ENCODE measurements around the gene CAMK1D.

The CAMK1D gene

GRCh38 chr10:12874501-12874900 is 525.2 kb downstream of the CAMK1D start:
- H3K56ac ChIP-seq (ENCODE audit: low read length): no peak overlapping the region
- H3K4me1 ChIP-seq (ENCODE audit: control insufficient read depth, low read depth, low read length): no peaks in the 10 kb centered on the region
- H3K9ac ChIP-seq (ENCODE audit: low read length): no peak overlapping the region
- no peaks in the 10 kb centered on the region for H3K27me3 ChIP-seq (ENCODE audit: insufficient read depth, low read length, poor library complexity)
- no peak overlapping the region for H4K8ac ChIP-seq (ENCODE audit: low read depth, low read length)
- H3K4me2 ChIP-seq (ENCODE audit: low read length): no peak overlapping the region
- H3K79me1 ChIP-seq (ENCODE audit: low read length): no peaks in the 10 kb centered on the region
- H2BK15ac ChIP-seq (replicated peaks; ENCODE audit: low read depth): no peak overlapping the region
- H4K5ac ChIP-seq (ENCODE audit: low read length): no peak overlapping the region
- H2AK5ac ChIP-seq (ENCODE audit: low read length): no peak overlapping the region
- no peak overlapping the region for H3K18ac ChIP-seq (ENCODE audit: low read length)
- H3K27ac ChIP-seq (ENCODE audit: low read depth, low read length): no peak overlapping the region
- no peak overlapping the region for H3K23ac ChIP-seq (ENCODE audit: low read length)
- no peak overlapping the region for H3K4me3 ChIP-seq (ENCODE audit: low read length)
- no peak overlapping the region for H3K4ac ChIP-seq (ENCODE audit: low read depth, low read length)
- no peaks in the 10 kb centered on the region for H3K79me2 ChIP-seq (ENCODE audit: control insufficient read depth, insufficient read depth, low read length)
- H2BK120ac ChIP-seq (ENCODE audit: low read depth, low read length): no peak overlapping the region
- H2BK5ac ChIP-seq (ENCODE audit: low read length): no peak overlapping the region
- H3K36me3 ChIP-seq (ENCODE audit: control insufficient read depth, insufficient read depth, low read length): no peaks in the 10 kb centered on the region
- no CpG with 5 or more reads among the region's 6 CpGs for WGBS (ENCODE audit: extremely low coverage, insufficient coverage, low lambda C conversion rate)
- DNase-seq: no peak

GRCh38 chr10:12875100-12875499 is 525.8 kb downstream of the CAMK1D start:
- Histone ChIP-seq H3K9ac (ENCODE audit: low read length) (no peak overlapping the region), H3K36me3 (ENCODE audit: control insufficient read depth, insufficient read depth, low read length) (no peaks in the 10 kb centered on the region), H4K5ac (ENCODE audit: low read length) (no peak overlapping the region), H3K4me1 (ENCODE audit: control insufficient read depth, low read depth, low read length) (no peaks in the 10 kb centered on the region), H4K8ac (ENCODE audit: low read depth, low read length) (no peak overlapping the region), H3K56ac (ENCODE audit: low read length) (no peak overlapping the region), H3K79me1 (ENCODE audit: low read length) (no peaks in the 10 kb centered on the region), H3K27ac (ENCODE audit: low read depth, low read length) (no peak overlapping the region), H3K4ac (ENCODE audit: low read depth, low read length) (no peak overlapping the region), H3K4me3 (ENCODE audit: low read length) (no peak overlapping the region), H2BK5ac (ENCODE audit: low read length) (no peak overlapping the region), H3K18ac (ENCODE audit: low read length) (no peak overlapping the region), H2AK5ac (ENCODE audit: low read length) (no peak overlapping the region), H3K79me2 (ENCODE audit: control insufficient read depth, insufficient read depth, low read length) (no peaks in the 10 kb centered on the region), H3K4me2 (ENCODE audit: low read length) (no peak overlapping the region), H2BK120ac (ENCODE audit: low read depth, low read length) (no peak overlapping the region), H3K27me3 (ENCODE audit: insufficient read depth, low read length, poor library complexity) (no peaks in the 10 kb centered on the region), H2BK15ac (replicated peaks; ENCODE audit: low read depth) (no peak overlapping the region), H3K23ac (ENCODE audit: low read length) (no peak overlapping the region)
- no peak for DNase-seq
- WGBS (ENCODE audit: extremely low coverage, insufficient coverage, low lambda C conversion rate): no CpG with 5 or more reads among the region's 5 CpGs

- Histone ChIP-seq H4K8ac (ENCODE audit: low read depth, low read length) (no peak overlapping the region), H2AK5ac (ENCODE audit: low read length) (no peak overlapping the region), H3K23ac (ENCODE audit: low read length) (no peak overlapping the region), H3K79me1 (ENCODE audit: low read length) (no peaks in the 10 kb centered on the region), H3K9ac (ENCODE audit: low read length) (no peak overlapping the region), H3K4me1 (ENCODE audit: control insufficient read depth, low read depth, low read length) (no peaks in the 10 kb centered on the region), H3K4me3 (ENCODE audit: low read length) (no peak overlapping the region), H3K36me3 (ENCODE audit: control insufficient read depth, insufficient read depth, low read length) (no peaks in the 10 kb centered on the region), H2BK5ac (ENCODE audit: low read length) (no peak overlapping the region), H3K79me2 (ENCODE audit: control insufficient read depth, insufficient read depth, low read length) (no peaks in the 10 kb centered on the region), H3K4me2 (ENCODE audit: low read length) (no peak overlapping the region), H3K18ac (ENCODE audit: low read length) (no peak overlapping the region), H4K5ac (ENCODE audit: low read length) (no peak overlapping the region), H3K4ac (ENCODE audit: low read depth, low read length) (no peak overlapping the region), H3K56ac (ENCODE audit: low read length) (no peak overlapping the region), H3K27me3 (ENCODE audit: insufficient read depth, low read length, poor library complexity) (no peaks in the 10 kb centered on the region), H2BK15ac (replicated peaks; ENCODE audit: low read depth) (no peak overlapping the region), H2BK120ac (ENCODE audit: low read depth, low read length) (no peak overlapping the region), H3K27ac (ENCODE audit: low read depth, low read length) (no peak overlapping the region)
- no peak for DNase-seq
- WGBS (ENCODE audit: extremely low coverage, insufficient coverage, low lambda C conversion rate): no CpG with 5 or more reads among the region's 5 CpGs
Observed at GRCh38 chr10:12876266-12876665, 526.9 kb downstream of the CAMK1D start.

GRCh38 chr10:12877150-12877549 is 527.8 kb downstream of the CAMK1D start:
- no peak overlapping the region for H3K23ac ChIP-seq (ENCODE audit: low read length)
- no CpG with 5 or more reads among the region's 3 CpGs for WGBS (ENCODE audit: extremely low coverage, insufficient coverage, low lambda C conversion rate)
- no peak overlapping the region for H3K27ac ChIP-seq (ENCODE audit: low read depth, low read length)
- H3K4me1 ChIP-seq (ENCODE audit: control insufficient read depth, low read depth, low read length): no peaks in the 10 kb centered on the region
- no peak for DNase-seq
- H3K4me3 ChIP-seq (ENCODE audit: low read length): no peak overlapping the region
- no peak overlapping the region for H2BK15ac ChIP-seq (replicated peaks; ENCODE audit: low read depth)
- H3K27me3 ChIP-seq (ENCODE audit: insufficient read depth, low read length, poor library complexity): no peaks in the 10 kb centered on the region
- no peak overlapping the region for H2AK5ac ChIP-seq (ENCODE audit: low read length)
- no peak overlapping the region for H3K4me2 ChIP-seq (ENCODE audit: low read length)
- H2BK5ac ChIP-seq (ENCODE audit: low read length): no peak overlapping the region
- H3K79me1 ChIP-seq (ENCODE audit: low read length): no peaks in the 10 kb centered on the region
- no peak overlapping the region for H4K5ac ChIP-seq (ENCODE audit: low read length)
- no peak overlapping the region for H3K56ac ChIP-seq (ENCODE audit: low read length)
- H4K8ac ChIP-seq (ENCODE audit: low read depth, low read length): no peak overlapping the region
- no peak overlapping the region for H3K18ac ChIP-seq (ENCODE audit: low read length)
- H3K36me3 ChIP-seq (ENCODE audit: control insufficient read depth, insufficient read depth, low read length): no peaks in the 10 kb centered on the region
- no peak overlapping the region for H3K9ac ChIP-seq (ENCODE audit: low read length)
- H3K79me2 ChIP-seq (ENCODE audit: control insufficient read depth, insufficient read depth, low read length): no peaks in the 10 kb centered on the region
- no peak overlapping the region for H3K4ac ChIP-seq (ENCODE audit: low read depth, low read length)
- no peak overlapping the region for H2BK120ac ChIP-seq (ENCODE audit: low read depth, low read length)

GRCh38 chr10:12880423-12880822 is 531.1 kb downstream of the CAMK1D start:
- Histone ChIP-seq H3K23ac (ENCODE audit: low read length) (no peak overlapping the region), H2BK120ac (ENCODE audit: low read depth, low read length) (no peak overlapping the region), H3K27me3 (ENCODE audit: insufficient read depth, low read length, poor library complexity) (no peaks in the 10 kb centered on the region), H3K56ac (ENCODE audit: low read length) (no peak overlapping the region), H3K4me1 (ENCODE audit: control insufficient read depth, low read depth, low read length) (no peaks in the 10 kb centered on the region), H2BK5ac (ENCODE audit: low read length) (no peak overlapping the region), H2BK15ac (replicated peaks; ENCODE audit: low read depth) (no peak overlapping the region), H3K4ac (ENCODE audit: low read depth, low read length) (no peak overlapping the region), H3K9ac (ENCODE audit: low read length) (no peak overlapping the region), H3K27ac (ENCODE audit: low read depth, low read length) (no peak overlapping the region), H3K79me2 (ENCODE audit: control insufficient read depth, insufficient read depth, low read length) (no peaks in the 10 kb centered on the region), H3K4me2 (ENCODE audit: low read length) (no peak overlapping the region), H2AK5ac (ENCODE audit: low read length) (no peak overlapping the region), H3K36me3 (ENCODE audit: control insufficient read depth, insufficient read depth, low read length) (no peaks in the 10 kb centered on the region), H3K4me3 (ENCODE audit: low read length) (no peak overlapping the region), H3K79me1 (ENCODE audit: low read length) (no peaks in the 10 kb centered on the region), H4K8ac (ENCODE audit: low read depth, low read length) (no peak overlapping the region), H3K18ac (ENCODE audit: low read length) (no peak overlapping the region), H4K5ac (ENCODE audit: low read length) (no peak overlapping the region)
- no peak for DNase-seq

GRCh38 chr10:12884851-12885250 is 535.5 kb downstream of the CAMK1D start:
- H2BK15ac ChIP-seq (replicated peaks; ENCODE audit: low read depth): no peak overlapping the region
- WGBS (ENCODE audit: extremely low coverage, insufficient coverage, low lambda C conversion rate): no CpG with 5 or more reads among the region's 6 CpGs

More at GRCh38 chr10:12884851-12885250, 535.5 kb downstream of the CAMK1D start:
- no peak overlapping the region for H3K4ac ChIP-seq (ENCODE audit: low read depth, low read length)
- DNase-seq: no peak
- no peaks in the 10 kb centered on the region for H3K4me1 ChIP-seq (ENCODE audit: control insufficient read depth, low read depth, low read length)
- no peak overlapping the region for H3K4me3 ChIP-seq (ENCODE audit: low read length)
- no peak overlapping the region for H3K27ac ChIP-seq (ENCODE audit: low read depth, low read length)
- no peak overlapping the region for H4K8ac ChIP-seq (ENCODE audit: low read depth, low read length)
- H3K79me1 ChIP-seq (ENCODE audit: low read length): no peaks in the 10 kb centered on the region
- no peaks in the 10 kb centered on the region for H3K79me2 ChIP-seq (ENCODE audit: control insufficient read depth, insufficient read depth, low read length)
- no peak overlapping the region for H2BK5ac ChIP-seq (ENCODE audit: low read length)
- H3K4me2 ChIP-seq (ENCODE audit: low read length): no peak overlapping the region
- H3K23ac ChIP-seq (ENCODE audit: low read length): no peak overlapping the region
- H3K36me3 ChIP-seq (ENCODE audit: control insufficient read depth, insufficient read depth, low read length): no peaks in the 10 kb centered on the region
- no peak overlapping the region for H3K56ac ChIP-seq (ENCODE audit: low read length)
- no peak overlapping the region for H2BK120ac ChIP-seq (ENCODE audit: low read depth, low read length)
- no peak overlapping the region for H4K5ac ChIP-seq (ENCODE audit: low read length)
- no peak overlapping the region for H3K18ac ChIP-seq (ENCODE audit: low read length)
- H3K27me3 ChIP-seq (ENCODE audit: insufficient read depth, low read length, poor library complexity): no peaks in the 10 kb centered on the region
- H3K9ac ChIP-seq (ENCODE audit: low read length): no peak overlapping the region
- no peak overlapping the region for H2AK5ac ChIP-seq (ENCODE audit: low read length)
